AG04449 (cell line): ENCODE measurements around the gene LDLRAD4.

Source experiments
- CTCF ChIA-PET: fragments of 350-600 bp; formaldehyde crosslinking; extraction: SDS; loops from one replicate; lab custom pipeline; 2021; ENCODE audit warnings: antibody characterized with exemption; lab: Yijun Ruan, JAX
- POLR2A ChIA-PET: fragments of 400-600, 350-600 bp; formaldehyde crosslinking; extraction: SDS; loops from one replicate; lab custom pipeline; 2020; ENCODE audit warnings: antibody characterized with exemption, inconsistent platforms; lab: Yijun Ruan, JAX
- DNase-seq: peaks from one replicate; pipeline ENCODE4 v3.0.0-alpha.2; 2010; ENCODE audit warnings: low read depth, low spot score
- H3K4me3 ChIP-seq: 2 replicates; pipeline ENCODE4 v1.5.1; 2011; ENCODE audit warnings: low read depth, mild to moderate bottlenecking, control low read depth, low read length
- TF ChIP-seq, protein P1 (sequence below): IDR thresholded peaks from one replicate; pipeline ENCODE4 v1.5.1; 2011; ENCODE audit warnings: mild to moderate bottlenecking, moderate library complexity, low read length, control low read depth, inconsistent platforms; ENCODE audit not compliant: insufficient read depth; ENCODE audit errors: missing control alignments

LDLRAD4 gene

GRCh38 chr18:13379930-13380690, 161.6 kb downstream of the LDLRAD4 start:
- ChIA-PET POLR2A (no interaction called here), CTCF (no interaction called here)
- H3K4me3 ChIP-seq = no peak overlapping the region
- TF ChIP-seq, protein P1, sequence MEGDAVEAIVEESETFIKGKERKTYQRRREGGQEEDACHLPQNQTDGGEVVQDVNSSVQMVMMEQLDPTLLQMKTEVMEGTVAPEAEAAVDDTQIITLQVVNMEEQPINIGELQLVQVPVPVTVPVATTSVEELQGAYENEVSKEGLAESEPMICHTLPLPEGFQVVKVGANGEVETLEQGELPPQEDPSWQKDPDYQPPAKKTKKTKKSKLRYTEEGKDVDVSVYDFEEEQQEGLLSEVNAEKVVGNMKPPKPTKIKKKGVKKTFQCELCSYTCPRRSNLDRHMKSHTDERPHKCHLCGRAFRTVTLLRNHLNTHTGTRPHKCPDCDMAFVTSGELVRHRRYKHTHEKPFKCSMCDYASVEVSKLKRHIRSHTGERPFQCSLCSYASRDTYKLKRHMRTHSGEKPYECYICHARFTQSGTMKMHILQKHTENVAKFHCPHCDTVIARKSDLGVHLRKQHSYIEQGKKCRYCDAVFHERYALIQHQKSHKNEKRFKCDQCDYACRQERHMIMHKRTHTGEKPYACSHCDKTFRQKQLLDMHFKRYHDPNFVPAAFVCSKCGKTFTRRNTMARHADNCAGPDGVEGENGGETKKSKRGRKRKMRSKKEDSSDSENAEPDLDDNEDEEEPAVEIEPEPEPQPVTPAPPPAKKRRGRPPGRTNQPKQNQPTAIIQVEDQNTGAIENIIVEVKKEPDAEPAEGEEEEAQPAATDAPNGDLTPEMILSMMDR = no peak
- no peak for DNase-seq

DNA sequence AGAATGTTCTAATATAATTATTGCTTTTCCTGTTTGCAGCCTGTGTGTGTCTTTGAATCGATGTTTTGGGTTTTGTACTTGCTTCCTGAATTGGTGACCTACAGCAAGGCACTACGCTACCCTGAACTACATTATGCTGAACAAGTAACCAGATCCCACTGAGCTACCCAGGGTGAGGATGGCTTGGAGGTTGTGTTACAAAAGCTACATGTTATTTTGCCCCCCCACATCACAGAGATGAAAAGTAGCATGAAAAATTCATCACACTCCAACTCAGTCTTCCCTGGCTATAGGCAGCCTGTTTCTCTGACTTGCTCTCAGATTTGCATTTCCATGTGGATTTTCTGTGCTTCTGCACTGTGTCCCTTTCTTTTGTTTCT, 162.1 kb downstream of the LDLRAD4 start:
- TF ChIP-seq, protein P1 = no peak
- DNase-seq = no peak
- ChIA-PET POLR2A (no interaction called here), CTCF (no interaction called here)
- no peak overlapping the region for H3K4me3 ChIP-seq

DNA sequence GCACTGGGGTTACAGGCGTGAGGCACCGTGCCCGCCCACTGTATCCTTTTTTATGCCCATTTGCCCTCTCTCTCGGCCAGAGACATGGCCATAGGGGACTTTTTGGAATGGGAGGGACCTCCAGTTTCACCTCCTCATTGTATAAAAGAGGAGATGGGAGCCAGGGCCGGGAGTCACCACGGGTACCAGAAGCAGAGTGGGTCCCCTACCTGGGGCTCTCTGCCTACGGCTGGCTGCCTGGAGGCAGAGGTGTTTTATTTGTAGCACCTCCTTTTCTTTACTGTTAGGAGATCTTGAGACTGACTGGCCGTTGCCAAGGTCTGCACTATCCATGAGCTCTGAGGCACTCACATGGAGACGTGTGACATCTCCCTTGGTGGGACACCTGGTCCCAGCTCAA, 162.8 kb downstream of the LDLRAD4 start:
- ChIA-PET CTCF (no interaction called here), POLR2A (no interaction called here)
- no peak for DNase-seq
- H3K4me3 ChIP-seq = no peak overlapping the region
- TF ChIP-seq, protein P1 = no peak

DNA sequence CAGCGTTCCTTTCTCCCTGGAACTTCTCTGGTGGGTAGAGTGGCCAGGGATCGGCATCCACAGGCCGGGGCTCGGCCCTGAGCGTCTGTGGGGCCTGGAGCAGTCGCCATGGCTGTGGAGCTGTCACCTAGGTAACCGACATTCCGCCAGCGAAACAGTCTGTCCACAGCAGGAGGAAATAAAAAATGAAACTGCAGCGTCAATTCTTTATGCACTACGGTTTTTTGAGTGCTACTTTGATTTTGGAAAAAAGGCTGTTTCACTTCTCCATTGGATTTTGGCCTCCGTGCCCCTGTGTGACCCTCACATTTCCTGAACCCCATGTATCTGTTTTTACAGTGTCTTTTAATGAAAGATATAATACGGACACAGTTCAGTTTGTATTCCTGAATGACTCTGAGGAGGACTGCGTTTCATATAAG, 163.4 kb downstream of the LDLRAD4 start:
- ChIA-PET CTCF (no interaction called here), POLR2A (no interaction called here)
- peak overlapping the region; percentile 12; the same call in 1 of the 2 replicates for H3K4me3 ChIP-seq
- TF ChIP-seq, protein P1 = no peak
- DNase-seq = no peak

GRCh38 chr18:13382366-13382953, 163.9 kb downstream of the LDLRAD4 start:
- TF ChIP-seq, protein P1 = no peak
- no peak overlapping the region for H3K4me3 ChIP-seq
- POLR2A ChIA-PET = no interaction called here
- CTCF ChIA-PET = no interaction called here
- no peak for DNase-seq

DNA sequence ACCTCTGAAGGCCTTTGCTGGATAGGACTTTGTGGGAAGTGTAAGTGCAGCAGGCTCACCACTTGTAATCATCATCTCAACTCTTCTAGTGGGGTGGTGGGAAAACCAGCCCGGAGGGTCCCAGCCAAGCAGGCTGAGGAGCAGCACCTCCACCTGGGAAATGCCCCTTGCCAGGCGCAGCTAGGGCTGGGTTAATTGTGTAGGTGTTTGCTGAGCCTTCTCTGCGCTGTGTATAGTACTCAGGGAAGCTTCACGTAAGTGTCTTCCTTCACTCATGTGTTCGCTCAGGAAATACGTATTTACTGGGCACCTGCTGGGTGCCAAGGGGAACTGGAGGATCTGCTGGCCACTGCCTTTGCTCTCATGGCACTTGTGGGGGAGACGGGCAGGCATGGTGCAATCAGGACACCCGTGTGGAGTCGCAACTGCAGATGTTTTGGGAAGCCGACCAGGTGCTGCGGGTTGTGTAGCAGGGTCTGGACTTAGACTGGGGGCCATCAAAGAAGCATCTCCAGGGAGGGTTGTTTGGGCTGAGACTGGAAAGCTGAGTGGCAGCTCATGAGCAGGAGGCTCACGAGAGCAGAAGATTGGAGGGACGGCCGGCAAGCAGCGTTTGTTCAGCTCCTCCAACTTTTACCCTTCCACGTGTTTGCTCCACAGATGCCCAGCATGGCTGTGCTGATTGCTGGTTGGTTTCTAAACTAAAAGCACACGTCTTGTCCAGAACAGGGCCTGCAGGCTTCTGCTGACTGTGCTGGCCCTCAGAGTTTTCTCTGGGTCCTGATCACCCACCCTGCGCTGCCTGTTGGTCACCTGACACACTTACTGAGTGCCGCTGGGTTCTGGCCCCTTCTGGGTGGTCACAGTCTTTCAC, 164.6 kb downstream of the LDLRAD4 start:
- TF ChIP-seq, protein P1 = no peak
- DNase-seq = no peak
- ChIA-PET CTCF (no interaction called here), POLR2A (no interaction called here)
- H3K4me3 ChIP-seq = no peak overlapping the region
